Smooth muscle cell (in vitro differentiated cells): Measurements from ENCODE around the gene DEFB110. TPM values are rescaled to one million over a fixed set of nuclear protein-coding genes. Genes with fewer than 3 reads are reported as not detected.

Experiments used
- DNase-seq: peaks from one replicate; lab custom pipeline; 2025; ENCODE audit not compliant: unreplicated experiment; lab: John Stamatoyannopoulos, UW
- H2AFZ ChIP-seq: fragments of 200-600 bp; sonication (generic); 2 replicates; pipeline ENCODE4 v1.6.0; 2016; ENCODE audit warnings: antibody characterized with exemption, low read depth, mild to moderate bottlenecking
- H3F3A ChIP-seq: fragments of 200-600 bp; sonication (generic); 2 replicates; pipeline ENCODE4 v1.6.0; 2017; ENCODE audit warnings: antibody characterized with exemption, low read depth
- H3K27ac ChIP-seq: fragments of 200-600 bp; sonication (generic); 2 replicates; pipeline ENCODE4 v1.5.1; 2016; ENCODE audit warnings: low read depth, mild to moderate bottlenecking
- H3K27me3 ChIP-seq: fragments of 200-600 bp; sonication (generic); 2 replicates; pipeline ENCODE4 v1.6.1; 2016; ENCODE audit warnings: low read depth, mild to moderate bottlenecking
- H3K36me3 ChIP-seq: fragments of 200-600 bp; sonication (generic); 2 replicates; pipeline ENCODE4 v1.5.1; 2016; ENCODE audit warnings: low read depth
- H3K4me1 ChIP-seq: fragments of 200-600 bp; sonication (generic); 2 replicates; pipeline ENCODE4 v1.5.1; 2016; ENCODE audit warnings: low read depth
- H3K4me2 ChIP-seq: fragments of 200-600 bp; sonication (generic); 2 replicates; pipeline ENCODE4 v1.6.0; 2016; ENCODE audit warnings: mild to moderate bottlenecking
- H3K4me3 ChIP-seq: fragments of 200-600 bp; sonication (generic); 2 replicates; pipeline ENCODE4 v1.5.1; 2016; ENCODE audit warnings: mild to moderate bottlenecking
- H3K79me2 ChIP-seq: fragments of 200-600 bp; sonication (generic); 2 replicates; pipeline ENCODE4 v1.6.0; 2016; ENCODE audit warnings: low read depth, mild to moderate bottlenecking
- H3K9ac ChIP-seq: fragments of 200-600 bp; sonication (generic); 2 replicates; pipeline ENCODE4 v1.6.0; 2016; ENCODE audit warnings: low read depth
- H3K9me3 ChIP-seq: fragments of 200-600 bp; sonication (generic); replicated peaks from 2 replicates; pipeline ENCODE4 v1.5.1; 2016; ENCODE audit warnings: low read depth
- H4K20me1 ChIP-seq: fragments of 200-600 bp; sonication (generic); 2 replicates; pipeline ENCODE4 v1.6.0; 2016; ENCODE audit warnings: low read depth
- WGBS: methylation state at CpG from one replicate; pipeline ENCODE4 v1.1.7; 2016; ENCODE audit warnings: low lambda C conversion rate; 5-methylcytosine and 5-hydroxymethylcytosine counted together
- polyA plus RNA-seq: library from polyadenylated mRNA; unstranded; fragments of >200 nt; fragmentation: Nextera tagmentation; extraction: Ambion mirVana; gene quantifications from 2 replicates; pipeline ENCODE4 v1.2.1, GENCODE V29; 2016
- total RNA-seq: library from RNA; depleted of rRNA; stranded (reverse); fragments of >200 nt; gene quantifications from 2 replicates; pipeline ENCODE4 v1.2.3, GENCODE V29; 2014
- TF ChIP-seq, protein P1 (sequence below): fragments of 200-600 bp; sonication (generic); IDR thresholded peaks from 2 replicates; pipeline ENCODE4 v1.5.1; 2017; ENCODE audit warnings: borderline replicate concordance, mild to moderate bottlenecking, antibody characterized with exemption; ENCODE audit not compliant: insufficient read depth, poor library complexity, severe bottlenecking

Gene DEFB110
- total and polyA plus RNA-seq, 2 experiments from 2014 or later: not detected

- Histone ChIP-seq H3K4me3 (peak overlapping the region; percentile 27), H3K4me1 (no peaks in the 10 kb centered on the region), H3K79me2 (no peaks in the 10 kb centered on the region), H3K9me3 (no peaks in the 10 kb centered on the region), H2AFZ (peak overlapping the region; percentile 51), H3K36me3 (no peaks in the 10 kb centered on the region), H4K20me1 (no peaks in the 10 kb centered on the region), H3K9ac (no peak overlapping the region), H3K4me2 (peak overlapping the region; percentile 34), H3K27me3 (no peaks in the 10 kb centered on the region), H3K27ac (no peak overlapping the region), H3F3A (no peaks in the 10 kb centered on the region)
- TF ChIP-seq, protein P1, sequence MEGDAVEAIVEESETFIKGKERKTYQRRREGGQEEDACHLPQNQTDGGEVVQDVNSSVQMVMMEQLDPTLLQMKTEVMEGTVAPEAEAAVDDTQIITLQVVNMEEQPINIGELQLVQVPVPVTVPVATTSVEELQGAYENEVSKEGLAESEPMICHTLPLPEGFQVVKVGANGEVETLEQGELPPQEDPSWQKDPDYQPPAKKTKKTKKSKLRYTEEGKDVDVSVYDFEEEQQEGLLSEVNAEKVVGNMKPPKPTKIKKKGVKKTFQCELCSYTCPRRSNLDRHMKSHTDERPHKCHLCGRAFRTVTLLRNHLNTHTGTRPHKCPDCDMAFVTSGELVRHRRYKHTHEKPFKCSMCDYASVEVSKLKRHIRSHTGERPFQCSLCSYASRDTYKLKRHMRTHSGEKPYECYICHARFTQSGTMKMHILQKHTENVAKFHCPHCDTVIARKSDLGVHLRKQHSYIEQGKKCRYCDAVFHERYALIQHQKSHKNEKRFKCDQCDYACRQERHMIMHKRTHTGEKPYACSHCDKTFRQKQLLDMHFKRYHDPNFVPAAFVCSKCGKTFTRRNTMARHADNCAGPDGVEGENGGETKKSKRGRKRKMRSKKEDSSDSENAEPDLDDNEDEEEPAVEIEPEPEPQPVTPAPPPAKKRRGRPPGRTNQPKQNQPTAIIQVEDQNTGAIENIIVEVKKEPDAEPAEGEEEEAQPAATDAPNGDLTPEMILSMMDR: no peak
- DNase-seq: no peak
- WGBS: 81% methylated on average over 3 of the region's 3 CpGs
Measured at GRCh38 chr6:49978332-49979226, 43.2 kb downstream of the DEFB110 start.

GRCh38 chr6:49969605-49970004, 52.2 kb downstream of the DEFB110 start, which contains the start of gene DEFB113:
Gene DEFB113, minus strand, starts transcription at chr6:49969625. Its CDS starts 0 bp downstream, at chr6:49969625.
- Histone ChIP-seq H3F3A (no peaks in the 10 kb centered on the region), H3K4me3 (no peak within 1 kb of the TSS), H3K36me3 (no peaks in the 10 kb centered on the region), H3K27me3 (no peaks in the 10 kb centered on the region), H3K4me1 (no peaks in the 10 kb centered on the region), H3K27ac (no peak within 1 kb of the TSS), H2AFZ (no peak within 1 kb of the TSS), H4K20me1 (no peaks in the 10 kb centered on the region), H3K9ac (no peak within 1 kb of the TSS), H3K9me3 (no peaks in the 10 kb centered on the region), H3K4me2 (no peak within 1 kb of the TSS), H3K79me2 (no peaks in the 10 kb centered on the region)
- 85% methylated on average over 2 of the region's 2 CpGs for WGBS
- no peak for DNase-seq
- TF ChIP-seq, protein P1: no peak

Other genes starting within 250 kb of the DEFB110 start
- gene PGK2, start 234.7 kb downstream of the DEFB110 start, total RNA-seq: 0.09 TPM in 1 of 2 replicates, not detected in the other
- gene PGK2, start 234.7 kb downstream of the DEFB110 start, polyA plus RNA-seq: not detected in 2 replicates
- not detected in 2 replicates for gene CRISP1, start 155.5 kb downstream of the DEFB110 start, total RNA-seq
- gene CRISP1, start 155.5 kb downstream of the DEFB110 start, polyA plus RNA-seq: not detected in 2 replicates
- not detected in 2 replicates for gene DEFB114, start 57.8 kb downstream of the DEFB110 start, total RNA-seq
- gene DEFB114, start 57.8 kb downstream of the DEFB110 start, polyA plus RNA-seq: not detected in 2 replicates
- gene DEFB113, start 52.4 kb downstream of the DEFB110 start, total RNA-seq: not detected in 2 replicates
- not detected in 2 replicates for gene DEFB113, start 52.4 kb downstream of the DEFB110 start, polyA plus RNA-seq
- not detected in 2 replicates for gene DEFB112, start 27.9 kb upstream of the DEFB110 start, total RNA-seq
- gene DEFB112, start 27.9 kb upstream of the DEFB110 start, polyA plus RNA-seq: not detected in 2 replicates